ENCODE measurements around the gene TNFRSF1B. TPM values are rescaled to one million over a fixed set of nuclear protein-coding genes. Genes with fewer than 3 reads are reported as not detected.

TNFRSF1B gene
- total RNA-seq, 2 donors from 2014 or later: 58.7 to 59.7 TPM

DNA sequence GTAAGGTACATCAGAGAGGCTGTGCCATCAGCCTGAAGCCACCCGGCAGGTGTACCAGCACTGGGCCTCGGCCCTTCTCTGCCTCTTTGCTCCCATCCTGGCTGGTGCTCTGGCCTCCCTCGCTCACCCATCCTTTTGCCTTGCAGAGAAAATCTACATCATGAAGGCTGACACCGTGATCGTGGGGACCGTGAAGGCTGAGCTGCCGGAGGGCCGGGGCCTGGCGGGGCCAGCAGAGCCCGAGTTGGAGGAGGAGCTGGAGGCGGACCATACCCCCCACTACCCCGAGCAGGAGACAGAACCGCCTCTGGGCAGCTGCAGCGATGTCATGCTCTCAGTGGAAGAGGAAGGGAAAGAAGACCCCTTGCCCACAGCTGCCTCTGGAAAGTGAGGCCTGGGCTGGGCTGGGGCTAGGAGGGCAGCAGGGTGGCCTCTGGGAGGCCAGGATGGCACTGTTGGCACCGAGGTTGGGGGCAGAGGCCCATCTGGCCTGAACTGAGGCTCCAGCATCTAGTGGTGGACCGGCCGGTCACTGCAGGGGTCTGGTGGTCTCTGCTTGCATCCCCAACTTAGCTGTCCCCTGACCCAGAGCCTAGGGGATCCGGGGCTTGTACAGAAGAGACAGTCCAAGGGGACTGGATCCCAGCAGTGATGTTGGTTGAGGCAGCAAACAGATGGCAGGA is 24.5 kb upstream of the TNFRSF1B start:
- Histone ChIP-seq H3K4me3 (no peak overlapping the region), H3K9me3 (no peaks in the 10 kb centered on the region), H3K4me1 (ENCODE audit: control insufficient read depth in 1 of 2, low read depth in 2 of 2) (peaks cover 4 to 6% of the 10 kb centered on the region in 2 donors), H3K27me3 (replicated peaks; ENCODE audit: insufficient read depth) (no peaks in the 10 kb centered on the region), H3K27ac (no peak overlapping the region), H3K36me3 (no peaks in the 10 kb centered on the region)
- ATAC-seq (ENCODE audit: insufficient number of reproducible peaks, low FRiP score, low read depth) (no peak), DNase-seq (ENCODE audit: low spot score) (no peak)
- TF ChIP-seq, protein P1, sequence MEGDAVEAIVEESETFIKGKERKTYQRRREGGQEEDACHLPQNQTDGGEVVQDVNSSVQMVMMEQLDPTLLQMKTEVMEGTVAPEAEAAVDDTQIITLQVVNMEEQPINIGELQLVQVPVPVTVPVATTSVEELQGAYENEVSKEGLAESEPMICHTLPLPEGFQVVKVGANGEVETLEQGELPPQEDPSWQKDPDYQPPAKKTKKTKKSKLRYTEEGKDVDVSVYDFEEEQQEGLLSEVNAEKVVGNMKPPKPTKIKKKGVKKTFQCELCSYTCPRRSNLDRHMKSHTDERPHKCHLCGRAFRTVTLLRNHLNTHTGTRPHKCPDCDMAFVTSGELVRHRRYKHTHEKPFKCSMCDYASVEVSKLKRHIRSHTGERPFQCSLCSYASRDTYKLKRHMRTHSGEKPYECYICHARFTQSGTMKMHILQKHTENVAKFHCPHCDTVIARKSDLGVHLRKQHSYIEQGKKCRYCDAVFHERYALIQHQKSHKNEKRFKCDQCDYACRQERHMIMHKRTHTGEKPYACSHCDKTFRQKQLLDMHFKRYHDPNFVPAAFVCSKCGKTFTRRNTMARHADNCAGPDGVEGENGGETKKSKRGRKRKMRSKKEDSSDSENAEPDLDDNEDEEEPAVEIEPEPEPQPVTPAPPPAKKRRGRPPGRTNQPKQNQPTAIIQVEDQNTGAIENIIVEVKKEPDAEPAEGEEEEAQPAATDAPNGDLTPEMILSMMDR (IDR thresholded peaks at IDR 0.05): no peak

DNA sequence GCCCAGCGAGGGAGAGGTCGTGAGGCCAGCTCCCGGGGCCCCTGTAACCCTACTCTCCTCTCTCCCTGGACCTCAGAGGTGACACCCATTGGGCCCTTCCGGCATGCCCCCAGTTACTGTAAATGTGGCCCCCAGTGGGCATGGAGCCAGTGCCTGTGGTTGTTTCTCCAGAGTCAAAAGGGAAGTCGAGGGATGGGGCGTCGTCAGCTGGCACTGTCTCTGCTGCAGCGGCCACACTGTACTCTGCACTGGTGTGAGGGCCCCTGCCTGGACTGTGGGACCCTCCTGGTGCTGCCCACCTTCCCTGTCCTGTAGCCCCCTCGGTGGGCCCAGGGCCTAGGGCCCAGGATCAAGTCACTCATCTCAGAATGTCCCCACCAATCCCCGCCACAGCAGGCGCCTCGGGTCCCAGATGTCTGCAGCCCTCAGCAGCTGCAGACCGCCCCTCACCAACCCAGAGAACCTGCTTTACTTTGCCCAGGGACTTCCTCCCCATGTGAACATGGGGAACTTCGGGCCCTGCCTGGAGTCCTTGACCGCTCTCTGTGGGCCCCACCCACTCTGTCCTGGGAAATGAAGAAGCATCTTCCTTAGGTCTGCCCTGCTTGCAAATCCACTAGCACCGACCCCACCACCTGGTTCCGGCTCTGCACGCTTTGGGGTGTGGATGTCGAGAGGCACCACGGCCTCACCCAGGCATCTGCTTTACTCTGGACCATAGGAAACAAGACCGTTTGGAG is 23.7 kb upstream of the TNFRSF1B start:
- Histone ChIP-seq H3K4me1 (ENCODE audit: control insufficient read depth in 1 of 2, low read depth in 2 of 2) (peaks cover 4 to 6% of the 10 kb centered on the region in 2 donors), H3K27me3 (replicated peaks; ENCODE audit: insufficient read depth) (no peaks in the 10 kb centered on the region), H3K27ac (no peak overlapping the region), H3K9me3 (no peaks in the 10 kb centered on the region), H3K36me3 (no peaks in the 10 kb centered on the region), H3K4me3 (no peak overlapping the region)
- ATAC-seq (ENCODE audit: insufficient number of reproducible peaks, low FRiP score, low read depth) (no peak), DNase-seq (ENCODE audit: low spot score) (no peak)
- TF ChIP-seq, protein P1 (IDR thresholded peaks at IDR 0.05): no peak

DNA sequence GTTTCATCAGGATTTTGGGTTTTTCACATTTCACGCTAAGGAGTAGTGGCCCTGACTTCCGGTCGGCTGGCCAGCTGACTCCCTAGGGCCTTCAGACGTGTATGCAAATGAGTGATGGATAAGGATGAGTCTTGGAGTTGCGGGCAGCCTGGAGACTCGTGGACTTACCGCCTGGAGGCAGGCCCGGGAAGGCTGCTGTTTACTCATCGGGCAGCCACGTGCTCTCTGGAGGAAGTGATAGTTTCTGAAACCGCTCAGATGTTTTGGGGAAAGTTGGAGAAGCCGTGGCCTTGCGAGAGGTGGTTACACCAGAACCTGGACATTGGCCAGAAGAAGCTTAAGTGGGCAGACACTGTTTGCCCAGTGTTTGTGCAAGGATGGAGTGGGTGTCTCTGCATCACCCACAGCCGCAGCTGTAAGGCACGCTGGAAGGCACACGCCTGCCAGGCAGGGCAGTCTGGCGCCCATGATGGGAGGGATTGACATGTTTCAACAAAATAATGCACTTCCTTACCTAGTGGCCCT is 23.1 kb upstream of the TNFRSF1B start:
- no peaks in the 10 kb centered on the region for H3K36me3 ChIP-seq
- H3K27me3 ChIP-seq (replicated peaks; ENCODE audit: insufficient read depth): no peaks in the 10 kb centered on the region
- H3K27ac ChIP-seq: peak overlapping the region in 1 of 2 donors; percentile 16
- peaks cover 4 to 6% of the 10 kb centered on the region in 2 donors for H3K4me1 ChIP-seq (ENCODE audit: control insufficient read depth in 1 of 2, low read depth in 2 of 2)
- DNase-seq (ENCODE audit: low spot score) (peak; percentile 27), ATAC-seq (ENCODE audit: insufficient number of reproducible peaks, low FRiP score, low read depth) (peak; percentile 30)
- TF ChIP-seq, protein P1 (IDR thresholded peaks at IDR 0.05): no peak
- no peak overlapping the region for H3K4me3 ChIP-seq
- H3K9me3 ChIP-seq: no peaks in the 10 kb centered on the region

DNA sequence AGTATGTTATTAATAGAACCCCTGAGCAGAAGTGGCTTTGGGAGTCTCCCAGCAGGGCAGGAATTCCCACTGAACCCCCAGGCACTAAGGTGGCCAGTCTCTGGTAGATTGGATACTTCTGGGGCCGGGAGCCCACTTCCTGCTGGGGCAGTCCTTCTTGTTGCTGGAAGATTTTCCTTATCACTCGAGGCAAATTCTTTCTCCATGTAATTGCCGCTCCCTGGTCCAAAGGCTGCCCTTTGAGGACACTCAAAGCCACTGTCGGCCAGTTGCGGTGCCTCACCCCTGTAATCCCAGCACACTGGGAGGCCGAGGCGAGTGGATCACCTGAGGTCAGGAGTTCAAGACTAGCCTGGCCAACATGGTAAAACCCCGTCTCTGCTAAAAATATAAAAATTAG is 22.6 kb upstream of the TNFRSF1B start:
- H3K4me1 ChIP-seq (ENCODE audit: control insufficient read depth in 1 of 2, low read depth in 2 of 2): peaks cover 4 to 6% of the 10 kb centered on the region in 2 donors
- no peaks in the 10 kb centered on the region for H3K9me3 ChIP-seq
- H3K4me3 ChIP-seq: no peak overlapping the region
- no peak for ATAC-seq (ENCODE audit: insufficient number of reproducible peaks, low FRiP score, low read depth)
- peak overlapping the region in 1 of 2 donors; percentile 16 for H3K27ac ChIP-seq
- H3K27me3 ChIP-seq (replicated peaks; ENCODE audit: insufficient read depth): no peaks in the 10 kb centered on the region
- TF ChIP-seq, protein P1 (IDR thresholded peaks at IDR 0.05): no peak
- DNase-seq (ENCODE audit: low spot score): no peak
- H3K36me3 ChIP-seq: no peaks in the 10 kb centered on the region

DNA sequence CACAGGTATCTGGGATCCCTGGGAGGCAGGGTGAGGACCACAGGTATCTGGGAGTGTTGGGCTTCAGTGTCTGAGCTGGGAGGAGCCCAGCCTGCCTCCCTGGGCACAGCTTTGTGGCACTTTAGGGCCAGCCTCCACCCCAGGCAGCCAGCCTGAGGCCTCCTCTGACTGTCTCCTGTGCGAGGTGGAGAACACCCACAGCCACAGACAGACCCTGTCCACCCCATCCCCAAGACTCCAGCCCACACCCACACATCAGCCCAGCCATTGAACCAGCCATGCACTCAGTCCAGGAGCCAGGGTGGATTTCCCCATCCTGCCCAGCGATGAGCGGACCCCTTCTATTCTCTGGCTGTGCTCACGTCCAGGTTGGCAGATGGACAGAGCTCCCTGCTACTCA is 21.8 kb upstream of the TNFRSF1B start:
- Histone ChIP-seq H3K27me3 (replicated peaks; ENCODE audit: insufficient read depth) (no peaks in the 10 kb centered on the region), H3K36me3 (no peaks in the 10 kb centered on the region), H3K4me3 (no peak overlapping the region), H3K9me3 (no peaks in the 10 kb centered on the region), H3K4me1 (ENCODE audit: control insufficient read depth in 1 of 2, low read depth in 2 of 2) (peaks cover 4 to 6% of the 10 kb centered on the region in 2 donors), H3K27ac (no peak overlapping the region)
- TF ChIP-seq, protein P1 (IDR thresholded peaks at IDR 0.05): no peak
- ATAC-seq (ENCODE audit: insufficient number of reproducible peaks, low FRiP score, low read depth): no peak
- no peak for DNase-seq (ENCODE audit: low spot score)

Measured in thoracic aorta (tissue), 2 donors.